HG03095 (cell line): Measurements from ENCODE around the gene CBX5.
"Not testable (repeated sequence)": the region's sequence is repeated elsewhere in the genome, so short reads cannot be mapped to it uniquely, and the experiment has no call there.

Experiments
- ATAC-seq: cut with Tn5 transposase; IDR thresholded peaks from one replicate; pipeline ENCODE4 v1.9.1; 2021; ENCODE audit warnings: moderate library complexity; ENCODE audit not compliant: unreplicated experiment

The CBX5 gene

DNA sequence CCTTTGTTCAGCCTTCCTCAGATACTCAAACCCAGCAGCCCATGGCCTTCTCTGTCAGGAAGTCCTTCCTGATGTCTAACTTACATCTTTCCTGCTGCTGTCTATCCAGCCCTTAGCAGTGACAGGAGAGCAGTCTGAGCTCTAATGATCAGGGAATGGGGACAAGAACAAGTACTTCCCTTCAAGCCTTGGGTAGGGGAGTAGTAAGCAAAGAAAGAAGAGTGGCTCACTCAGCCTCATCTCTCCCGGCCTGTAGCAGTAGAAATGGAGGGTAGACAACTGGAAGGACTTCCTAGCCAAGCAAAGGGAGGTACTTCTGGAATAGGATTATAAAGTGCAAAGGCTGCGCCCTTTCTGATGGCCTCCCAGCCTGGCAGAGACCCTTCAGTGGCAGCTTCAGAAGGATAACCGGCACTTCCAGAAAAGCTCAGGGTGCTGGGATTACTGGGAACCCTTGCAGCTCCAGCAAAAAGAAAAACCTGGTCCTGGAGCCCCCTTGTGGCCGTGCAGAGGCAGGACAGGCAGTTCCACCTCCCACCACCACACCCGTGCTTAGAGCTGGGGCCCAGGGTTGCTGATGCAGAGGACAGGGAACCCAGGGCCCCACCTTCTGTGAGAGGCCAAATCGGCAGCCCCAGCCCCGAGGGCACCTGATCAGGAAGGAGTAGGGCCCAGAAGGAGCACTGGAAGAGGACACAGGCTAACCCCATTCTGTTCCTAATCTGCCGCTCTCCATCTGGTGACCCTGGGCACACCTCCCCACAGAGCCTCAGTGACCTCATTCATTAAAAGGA is 78.7 kb downstream of the CBX5 start:
- ATAC-seq, result no peak

DNA sequence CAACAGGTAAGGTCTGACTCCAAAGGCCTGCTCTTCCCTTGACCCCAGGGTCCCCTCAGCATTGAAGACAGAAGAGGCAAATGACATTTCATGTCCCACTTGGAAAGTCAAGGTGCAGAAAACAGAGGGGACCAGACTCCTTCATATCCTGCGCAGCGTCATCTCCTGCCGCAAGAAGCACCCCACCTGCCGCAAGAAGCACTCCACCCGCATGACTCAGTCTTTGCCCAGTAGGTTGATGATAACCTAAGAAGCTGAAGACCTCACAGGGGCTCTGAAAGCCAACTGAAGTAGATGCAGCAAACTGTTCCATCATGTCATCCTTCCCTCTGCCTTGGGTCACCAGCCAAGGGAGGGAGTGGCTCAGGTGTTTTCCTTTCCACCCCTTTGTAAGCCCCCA is 79.5 kb downstream of the CBX5 start:
- no peak for ATAC-seq

DNA sequence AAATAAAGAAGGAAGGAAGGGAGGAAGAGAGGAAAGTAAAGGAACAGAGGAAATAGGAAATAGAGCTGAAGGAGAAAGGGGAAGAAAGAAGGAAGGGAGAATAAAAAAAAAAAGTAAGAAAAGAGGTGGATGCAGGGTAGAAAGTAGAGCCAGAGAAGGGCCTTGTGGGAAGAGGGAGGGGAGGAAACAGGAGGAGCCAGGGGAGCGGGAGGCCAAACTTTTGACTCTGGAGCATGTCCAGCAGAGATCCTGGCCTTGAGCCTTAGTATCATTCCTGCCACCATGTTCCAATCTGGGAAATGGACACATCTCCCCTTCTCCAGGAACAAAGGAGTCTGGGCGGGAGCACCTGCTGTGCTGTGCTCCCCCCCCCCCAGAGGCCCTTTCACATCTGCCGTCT is 80.0 kb downstream of the CBX5 start:
- no peak for ATAC-seq

DNA sequence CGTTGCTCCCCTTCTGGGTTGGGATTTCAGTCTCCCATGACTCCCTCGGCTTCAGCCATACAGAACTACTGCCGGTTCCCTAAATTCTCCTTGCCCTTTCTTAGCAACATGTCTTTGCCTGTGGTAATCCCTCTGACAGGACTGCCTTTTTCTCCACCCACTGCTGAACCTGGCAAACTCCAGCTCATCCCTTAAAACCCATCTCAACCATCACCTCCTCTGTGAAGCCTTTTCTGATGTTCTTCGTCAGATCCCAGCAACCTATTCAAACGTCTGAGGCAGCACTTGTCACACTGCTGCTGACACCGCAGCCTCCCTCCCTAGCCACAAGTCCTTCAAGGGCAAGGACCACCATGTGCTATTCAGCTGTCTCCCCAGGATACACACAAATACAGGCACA is 80.9 kb downstream of the CBX5 start:
- no peak for ATAC-seq

DNA sequence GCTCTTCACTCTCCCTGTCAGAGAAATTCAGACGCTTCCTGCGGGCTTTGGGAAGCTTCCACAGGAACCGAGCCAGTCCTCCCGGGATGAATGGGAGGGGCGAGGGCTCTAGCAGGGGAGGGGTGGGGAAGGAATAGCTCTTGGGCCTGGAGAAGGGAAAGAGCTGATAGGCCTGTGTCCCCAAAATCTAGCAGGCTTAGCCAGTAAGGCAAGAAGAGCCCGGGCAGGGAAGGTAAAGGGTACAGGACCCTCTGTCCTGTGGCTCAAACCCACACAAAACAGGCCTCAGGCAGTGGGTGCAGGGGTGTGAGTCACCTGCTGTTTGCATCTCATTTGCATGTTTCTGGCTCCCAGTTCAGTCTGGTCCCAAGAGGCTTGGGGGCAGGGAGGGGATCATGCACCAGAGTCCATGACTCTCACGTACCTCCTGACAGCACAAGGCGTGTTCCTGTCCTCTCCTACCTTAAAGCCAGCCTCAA is 82.5 kb downstream of the CBX5 start:
- ATAC-seq, result peak; percentile 42

DNA sequence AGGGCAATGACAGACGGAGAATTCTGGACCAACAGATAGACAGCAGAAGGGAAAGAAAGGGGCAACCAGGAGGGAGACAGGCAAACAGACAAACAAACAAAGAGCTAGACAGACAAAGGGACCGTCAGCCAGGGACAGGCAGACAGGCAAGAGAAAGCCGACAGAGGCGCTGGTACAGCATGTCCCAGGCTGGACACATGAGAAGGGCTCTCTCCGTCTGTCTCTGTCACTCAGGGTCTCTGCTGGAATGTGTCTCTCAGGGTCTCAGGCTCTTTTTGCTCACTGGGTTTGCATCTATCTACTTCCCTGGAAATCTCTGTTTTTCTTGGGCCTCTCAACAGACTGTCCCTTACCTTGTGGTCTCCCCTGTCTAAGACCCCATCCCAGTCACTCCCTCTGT is 82.9 kb downstream of the CBX5 start:
- no peak for ATAC-seq

DNA sequence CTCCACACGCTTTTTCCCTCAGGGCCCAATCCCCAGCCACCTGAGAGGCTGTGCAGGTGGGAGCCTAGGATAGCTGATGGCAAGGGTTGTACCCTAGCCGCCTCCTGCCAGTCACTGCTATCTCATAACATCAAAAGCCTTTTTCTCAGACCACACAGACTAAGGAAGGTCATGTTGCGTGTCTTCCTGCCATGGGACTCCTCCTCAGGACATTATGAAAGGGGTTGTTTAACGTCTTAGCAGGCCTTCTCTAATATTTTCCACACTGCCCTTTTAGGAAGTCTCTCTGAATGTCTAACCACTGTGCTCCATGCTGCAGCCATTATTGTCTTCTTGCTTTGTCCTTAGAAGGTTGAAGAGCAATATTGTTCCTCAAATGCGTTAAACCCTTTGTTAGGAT is 83.5 kb downstream of the CBX5 start:
- ATAC-seq, result no peak

DNA sequence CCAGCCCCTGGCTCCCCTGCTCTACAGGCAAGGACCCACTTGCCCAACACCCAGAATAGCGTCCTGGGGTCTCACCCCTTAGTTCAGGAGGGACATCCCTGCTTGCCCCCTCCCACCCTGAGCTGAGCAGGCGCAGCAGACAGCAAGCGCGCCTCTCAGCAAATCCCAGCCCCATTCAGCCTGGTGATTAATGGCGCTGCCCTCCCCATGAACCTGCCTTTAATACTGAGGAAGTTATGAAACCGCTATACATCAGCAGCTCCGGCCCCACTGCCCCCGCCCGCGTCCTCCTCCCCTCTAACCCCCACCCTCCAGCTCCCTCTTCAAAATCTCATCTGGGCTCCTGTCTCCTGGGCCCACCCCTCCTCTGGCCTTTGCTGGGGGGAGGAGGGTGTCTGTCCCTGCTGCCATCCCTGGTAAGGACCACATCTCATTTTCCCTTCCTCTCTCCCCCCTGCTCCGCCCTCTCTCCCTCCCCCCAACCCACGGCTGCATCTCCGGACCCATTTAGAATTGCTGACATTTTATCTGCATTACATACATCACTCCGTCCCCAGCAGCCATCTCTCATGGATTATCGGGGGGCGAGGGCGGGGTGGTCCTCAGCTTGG is 84.1 kb downstream of the CBX5 start:
- no peak for ATAC-seq

DNA sequence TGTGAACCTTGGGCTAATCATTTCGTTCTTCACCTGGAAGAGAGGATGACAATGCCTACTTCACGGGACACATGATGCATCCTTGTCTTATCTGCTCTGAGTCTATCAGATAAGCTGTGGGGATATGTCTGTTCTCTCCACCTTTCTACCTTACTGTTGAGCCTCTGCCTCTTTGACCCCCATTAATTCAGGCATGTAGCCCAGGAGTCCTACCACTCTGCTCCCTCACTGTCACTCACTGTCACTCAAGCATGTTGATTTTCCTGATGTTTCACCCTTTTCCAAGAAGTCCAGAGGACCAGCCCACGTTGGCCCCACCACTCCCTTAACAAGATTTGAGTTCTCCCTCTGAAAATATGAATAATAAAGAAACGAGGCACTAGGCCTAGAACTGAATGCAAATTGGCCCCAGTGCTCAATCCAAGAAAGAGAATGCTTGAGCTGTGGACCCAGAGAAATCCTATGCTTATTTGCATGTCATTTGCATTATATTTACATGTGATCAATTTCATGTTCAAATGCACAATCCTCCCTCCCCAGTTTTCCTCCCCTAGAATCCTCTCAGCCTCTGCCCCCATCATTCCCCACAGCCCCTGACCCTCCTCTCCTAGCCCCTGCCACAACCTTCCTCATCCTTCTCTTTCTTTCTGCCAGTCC is 84.7 kb downstream of the CBX5 start:
- no peak for ATAC-seq

DNA sequence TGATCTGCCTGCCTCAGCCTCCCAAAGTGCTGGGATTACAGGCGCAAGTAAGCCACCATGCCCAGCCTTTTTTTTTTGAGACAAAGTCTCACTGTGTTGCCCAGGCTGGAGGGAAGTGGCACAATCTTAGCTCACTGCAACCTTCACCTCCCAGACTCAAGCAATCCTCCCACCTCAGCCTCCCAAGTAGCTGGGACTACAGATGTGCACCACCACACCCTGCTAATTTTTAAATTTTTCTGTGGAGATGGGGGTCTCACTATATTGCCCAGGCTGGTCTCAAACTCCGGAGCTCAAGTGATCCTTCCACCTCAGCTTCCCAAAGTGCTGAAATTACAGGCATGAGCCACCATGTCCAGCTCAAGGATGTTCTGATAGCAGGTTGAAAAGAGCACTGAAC is 85.3 kb downstream of the CBX5 start:
- not testable (repeated sequence) for ATAC-seq

DNA sequence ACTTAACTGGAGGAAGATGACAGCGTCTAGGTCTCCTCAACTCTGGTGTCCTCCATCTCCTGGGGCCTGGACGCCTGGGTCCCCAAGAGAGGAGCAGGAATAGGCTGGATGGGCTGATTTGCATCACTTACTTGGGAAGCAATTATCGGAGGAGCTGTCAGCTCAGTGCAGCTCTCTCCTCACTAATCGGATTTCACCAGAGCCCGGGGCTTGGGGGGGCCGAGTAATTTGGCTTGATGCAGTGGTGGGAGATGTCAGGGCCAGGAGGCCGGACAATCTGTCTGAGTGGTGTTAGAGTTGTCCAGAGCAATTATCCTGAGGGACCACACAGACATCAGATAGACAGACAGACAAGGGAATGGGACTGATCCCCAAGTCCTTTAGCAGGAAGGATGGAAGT is 86.5 kb downstream of the CBX5 start:
- ATAC-seq, result no peak

DNA sequence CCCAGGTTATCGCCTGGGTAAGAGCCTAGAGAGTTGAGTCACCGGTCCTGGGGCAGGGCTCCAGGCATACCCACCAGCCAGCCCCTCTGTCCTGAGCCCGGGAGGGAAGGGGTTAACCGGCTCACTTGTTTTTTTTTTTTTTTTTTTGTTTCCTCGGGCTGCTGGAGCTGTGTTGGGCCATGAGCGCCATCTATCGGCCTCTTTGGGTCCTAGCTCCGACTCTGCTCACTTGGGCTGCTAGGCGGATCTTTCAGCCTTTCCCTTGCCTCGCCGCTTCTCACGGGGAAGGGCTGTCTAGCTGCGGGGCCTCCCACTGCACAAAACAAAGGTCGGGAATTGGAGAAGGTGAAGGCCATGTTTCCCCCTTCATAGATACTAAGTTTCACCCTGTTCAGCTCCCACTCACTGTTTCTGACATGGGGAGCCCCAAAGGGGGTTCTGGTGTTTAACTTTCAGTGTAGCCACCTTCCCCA is 88.3 kb downstream of the CBX5 start:
- peak; percentile 34 for ATAC-seq

DNA sequence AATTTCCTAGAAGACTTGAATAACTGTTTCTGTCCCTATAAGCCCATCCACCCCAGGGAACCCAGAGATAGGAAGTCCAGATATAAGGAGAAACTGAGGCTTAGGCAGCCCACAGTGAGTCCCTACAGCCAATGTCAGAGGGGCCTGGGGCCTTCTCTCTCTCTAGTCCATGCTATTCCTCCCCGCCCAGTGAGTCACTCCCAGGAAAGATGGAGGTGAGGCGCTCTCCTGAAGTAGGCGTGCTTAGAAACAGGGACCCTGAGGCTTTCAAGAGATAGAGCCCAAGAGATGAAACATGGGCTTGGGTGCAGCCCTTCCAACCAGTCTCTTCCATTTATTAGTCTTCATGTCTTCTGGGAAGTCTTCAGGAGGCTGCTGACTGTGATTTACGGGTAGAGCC is 88.8 kb downstream of the CBX5 start:
- no peak for ATAC-seq

DNA sequence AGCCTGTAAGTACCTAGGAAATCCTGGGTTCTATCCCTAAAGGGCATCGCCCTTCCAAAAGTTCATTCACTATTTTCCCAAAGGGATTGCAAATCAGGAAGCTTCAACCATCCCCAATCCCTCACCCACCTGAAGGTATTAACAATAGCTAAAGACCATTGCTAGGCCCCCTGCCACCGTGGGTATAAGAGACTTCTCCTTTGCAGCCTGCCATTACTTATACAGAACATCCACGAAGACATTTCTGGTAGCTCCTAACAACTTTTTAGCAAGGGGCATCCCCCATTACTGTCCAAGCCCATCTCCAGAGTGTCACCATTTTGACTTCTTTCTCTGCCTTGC is 90.8 kb downstream of the CBX5 start:
- no peak for ATAC-seq

DNA sequence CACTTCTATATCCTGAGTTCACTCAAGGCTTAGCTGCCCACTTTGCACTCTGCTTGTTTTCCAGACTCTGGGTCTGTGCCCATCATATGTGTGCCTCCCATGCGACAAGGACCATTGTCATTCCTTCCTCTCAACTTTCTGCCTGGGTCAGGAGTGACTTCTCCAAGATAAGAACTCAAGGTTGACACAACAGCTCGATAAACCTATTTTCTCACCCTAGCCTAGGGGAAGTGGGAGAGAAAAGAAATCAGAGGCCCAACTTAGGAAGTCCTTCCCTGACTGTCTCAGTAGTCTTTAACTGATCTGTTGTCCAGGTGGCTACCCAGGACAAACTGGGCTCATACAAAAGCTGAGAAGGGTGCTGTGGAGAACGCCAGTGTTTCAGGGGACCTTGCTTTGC is 92.8 kb downstream of the CBX5 start:
- no peak for ATAC-seq

DNA sequence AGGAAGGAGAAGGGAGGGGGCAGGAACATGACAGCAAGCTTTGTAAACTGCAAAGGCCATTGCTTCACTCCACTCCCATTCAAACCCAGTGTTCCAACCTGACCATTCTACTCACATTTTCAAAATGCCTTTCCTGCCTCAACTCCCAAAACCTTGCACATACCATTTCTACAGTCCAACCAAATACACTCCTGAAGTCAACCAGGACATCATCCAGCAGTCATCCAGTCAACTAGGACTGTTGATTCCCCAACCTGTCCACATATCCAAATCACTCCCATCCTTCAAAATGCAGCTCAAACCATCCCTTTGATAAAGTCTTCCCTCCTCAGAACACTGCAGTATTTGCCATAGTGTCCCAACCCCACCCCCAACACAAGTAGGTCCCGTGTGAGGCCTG is 94.0 kb downstream of the CBX5 start:
- ATAC-seq, result no peak

DNA sequence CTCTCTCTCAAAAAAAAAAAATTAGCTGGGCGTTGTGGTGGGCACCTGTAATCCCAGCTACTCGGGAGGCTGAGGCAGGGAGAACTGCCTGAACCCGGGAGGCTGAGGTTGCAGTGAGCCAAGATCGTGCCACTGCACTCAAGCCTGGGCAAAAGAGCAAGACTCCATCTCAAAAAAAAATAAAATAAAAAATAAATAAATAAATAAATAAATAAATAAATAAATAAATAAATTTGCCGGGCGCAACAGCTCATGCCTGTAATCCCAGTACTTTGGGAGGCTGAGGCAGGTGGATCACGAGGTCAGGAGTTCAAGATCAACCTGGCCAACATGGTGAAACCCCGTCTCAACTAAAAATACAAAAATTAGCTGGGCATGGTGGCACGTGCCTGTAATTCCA is 94.6 kb downstream of the CBX5 start:
- ATAC-seq, result not testable (repeated sequence)

DNA sequence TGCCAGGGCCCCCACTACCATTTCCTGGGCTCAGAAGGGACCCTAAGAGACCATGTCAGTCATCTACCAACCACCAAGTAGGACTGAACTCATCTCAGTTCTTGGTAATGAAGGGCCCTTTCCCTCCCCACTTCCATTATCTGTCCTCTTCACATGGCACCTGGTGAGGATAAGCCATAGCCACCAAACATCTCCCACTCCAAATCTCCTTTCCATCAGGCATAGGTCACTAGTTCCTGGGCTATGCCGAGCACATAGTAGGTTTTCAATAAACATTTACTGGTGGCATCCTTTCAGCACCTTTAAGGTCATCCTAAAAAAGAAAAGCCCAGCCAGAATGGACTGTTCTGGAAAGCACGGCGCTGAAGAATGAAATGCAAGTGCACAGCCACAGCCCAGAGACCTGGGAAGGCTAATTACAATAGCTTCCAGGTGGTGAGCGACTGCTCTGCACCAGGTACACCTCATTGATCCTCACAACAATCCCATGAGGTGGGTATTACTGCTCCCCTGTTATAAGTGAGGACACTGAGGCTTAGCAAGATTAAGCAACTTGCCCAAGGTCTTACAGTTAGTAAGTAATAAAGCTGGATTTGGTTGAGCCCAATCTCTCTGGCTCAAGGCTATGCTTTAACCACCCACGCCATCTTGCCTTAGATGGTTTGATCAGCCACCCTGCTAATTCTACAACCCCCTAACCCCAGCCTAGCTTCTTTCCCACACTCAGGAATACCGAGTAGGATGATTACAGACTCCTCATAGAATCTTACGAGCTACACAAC is 95.7 kb downstream of the CBX5 start:
- no peak for ATAC-seq

DNA sequence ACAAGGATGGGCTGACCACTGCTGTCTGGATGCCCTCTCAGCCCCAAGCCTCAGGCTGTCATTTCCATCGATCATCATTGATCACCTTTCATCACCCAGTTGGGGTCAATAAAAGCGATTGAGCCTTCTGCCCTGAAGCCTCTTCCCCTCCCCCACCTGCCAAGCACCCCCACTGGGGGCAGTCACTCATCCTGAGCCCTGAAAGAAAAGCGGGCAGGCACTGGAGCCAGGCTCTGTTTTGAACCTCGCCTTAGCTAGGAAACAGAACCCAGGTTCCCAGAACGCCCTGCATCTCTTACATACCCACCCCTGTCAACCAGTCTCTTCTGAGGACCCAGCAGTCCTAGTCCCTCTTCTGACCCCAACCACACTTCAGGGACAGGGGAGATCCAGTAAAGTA is 96.9 kb downstream of the CBX5 start:
- ATAC-seq, result no peak

DNA sequence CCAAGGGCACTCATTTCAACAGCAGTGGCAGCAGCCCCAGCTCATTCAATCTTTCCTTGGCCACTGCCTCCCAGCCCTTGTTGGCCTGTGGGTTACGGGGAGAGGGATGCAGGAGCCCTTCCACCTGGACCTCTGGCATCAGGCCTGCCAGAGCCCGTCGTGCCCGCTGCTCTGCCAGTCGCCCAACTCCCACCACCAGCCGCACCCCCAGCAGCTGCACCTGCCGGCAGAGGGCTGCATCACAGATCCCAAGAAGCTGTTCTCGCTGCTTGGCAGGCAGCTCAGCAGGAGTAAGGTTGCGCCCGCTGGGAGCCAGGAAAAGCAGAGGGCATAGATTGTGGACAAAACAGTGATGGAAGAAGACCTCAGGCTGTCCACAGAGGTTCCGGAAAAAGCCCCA is 97.8 kb downstream of the CBX5 start:
- no peak for ATAC-seq
